Colonic mucosa (tissue), 4 donors: Measurements from ENCODE around the gene DRAM1. TPM values are rescaled to one million over a fixed set of nuclear protein-coding genes. Genes with fewer than 3 reads are reported as not detected.

Experiments used
- DNase-seq: peaks from one replicate; pipeline ENCODE4 v3.0.0-alpha.2; 2020
- H3K27ac ChIP-seq: fragments of 200-600 bp; one replicate; pipeline ENCODE4 v1.8.0; 2021
- H3K27me3 ChIP-seq: fragments of 200-600 bp; one replicate; pipeline ENCODE4 v1.8.0; 2021
- H3K36me3 ChIP-seq: fragments of 200-600 bp; one replicate; pipeline ENCODE4 v1.8.0; 2021
- H3K4me1 ChIP-seq: fragments of 200-600 bp; one replicate; pipeline ENCODE4 v1.8.0; 2021; ENCODE audit warnings: mild to moderate bottlenecking
- H3K4me3 ChIP-seq: fragments of 200-600 bp; one replicate; pipeline ENCODE4 v1.8.0; 2021
- H3K9ac ChIP-seq, 2 donors: one replicate each; pipeline ENCODE4 v1.7.0; 2013; ENCODE audit warnings: control low read depth in 2 of 2, low read depth in 2 of 2, low read length in 2 of 2
- H3K9me3 ChIP-seq: fragments of 200-600 bp; one replicate; pipeline ENCODE4 v1.8.0; 2021
- CTCF ChIP-seq: fragments of 200-600 bp; IDR thresholded peaks from one replicate; pipeline ENCODE4 v1.8.0; 2022; ENCODE audit warnings: antibody characterized with exemption, mild to moderate bottlenecking
- intact Hi-C: fragments of 100-400 bp; cut with DNase I; formaldehyde crosslinking; loops from one replicate; pipeline ENCODE4 v1.14.1; 2022
- total RNA-seq, 2 donors: library from RNA; stranded (reverse); fragmentation: NEBNext Ultra II Directional in 1 of 2; extraction: Animal tissue kit (Norgen Biotek cat#: 25700) in 1 of 2; gene quantifications; one replicate each; pipeline ENCODE4 v1.2.1, GENCODE V29; 2021
- donor health status: healthy.
- donor health status: DM: no; HTN: no; CAD: no.
- donor health status: DM: no; HTN: no; CAD: no.

DRAM1 gene
- total RNA-seq, 2 donors from 2014 or later, result 4.0 to 10.0 TPM

GRCh38 chr12:101832030-101832429, 45.4 kb upstream of the DRAM1 start:
- TF ChIP-seq CTCF, result no peak
- Histone ChIP-seq H3K27ac (no peak overlapping the region), H3K4me3 (no peak overlapping the region), H3K36me3 (no peaks in the 10 kb centered on the region), H3K27me3 (no peaks in the 10 kb centered on the region), H3K4me1 (no peaks in the 10 kb centered on the region), H3K9ac (no peak overlapping the region), H3K9me3 (no peaks in the 10 kb centered on the region)
- DNase-seq, result no peak
- intact Hi-C loops, result no loop called here

GRCh38 chr12:101838628-101839323, 38.6 kb upstream of the DRAM1 start:
- H3K4me3 ChIP-seq, result no peak overlapping the region
- H3K4me1 ChIP-seq, result no peaks in the 10 kb centered on the region
- no peaks in the 10 kb centered on the region for H3K27me3 ChIP-seq
- intact Hi-C loops, result loop anchor here (5.0 kb wide), 1 partner anchor 426 kb away; no protein-coding TSS in a partner anchor
- no peak overlapping the region for H3K27ac ChIP-seq
- no peak for TF ChIP-seq CTCF
- no peaks in the 10 kb centered on the region for H3K36me3 ChIP-seq
- no peaks in the 10 kb centered on the region for H3K9me3 ChIP-seq
- no peak for DNase-seq
- H3K9ac ChIP-seq, result no peak overlapping the region

GRCh38 chr12:101839324-101840283, 37.8 kb upstream of the DRAM1 start:
- Histone ChIP-seq H3K4me3 (no peak overlapping the region), H3K9ac (no peak overlapping the region), H3K4me1 (no peaks in the 10 kb centered on the region), H3K36me3 (no peaks in the 10 kb centered on the region), H3K27me3 (no peaks in the 10 kb centered on the region), H3K9me3 (no peaks in the 10 kb centered on the region), H3K27ac (no peak overlapping the region)
- peak; percentile 84 for TF ChIP-seq CTCF
- intact Hi-C loops, result loop anchor here (5.0 kb wide), 2 partner anchors 67 to 427 kb away; no protein-coding TSS in a partner anchor
- DNase-seq, result peak; percentile 87

GRCh38 chr12:101841069-101841468, 36.3 kb upstream of the DRAM1 start:
- no peak for TF ChIP-seq CTCF
- H3K9me3 ChIP-seq, result no peaks in the 10 kb centered on the region
- intact Hi-C loops, result loop anchor here (5.0 kb wide), 1 partner anchor 69 kb away; no protein-coding TSS in a partner anchor
- no peak for DNase-seq
- no peak overlapping the region for H3K9ac ChIP-seq
- H3K4me3 ChIP-seq, result no peak overlapping the region
- H3K36me3 ChIP-seq, result no peaks in the 10 kb centered on the region
- H3K27me3 ChIP-seq, result no peaks in the 10 kb centered on the region
- H3K27ac ChIP-seq, result no peak overlapping the region
- no peaks in the 10 kb centered on the region for H3K4me1 ChIP-seq

GRCh38 chr12:101845137-101845711, 32.2 kb upstream of the DRAM1 start:
- intact Hi-C loops, result no loop called here
- Histone ChIP-seq H3K36me3 (no peaks in the 10 kb centered on the region), H3K27me3 (no peaks in the 10 kb centered on the region), H3K9ac (no peak overlapping the region), H3K4me3 (no peak overlapping the region), H3K9me3 (no peaks in the 10 kb centered on the region), H3K27ac (no peak overlapping the region), H3K4me1 (no peaks in the 10 kb centered on the region)
- no peak for DNase-seq
- no peak for TF ChIP-seq CTCF
